HCT116 (cell line): ENCODE data around the gene ELOVL5. TPM values are rescaled to one million over a fixed set of nuclear protein-coding genes. Genes with fewer than 3 reads are reported as not detected.

ENCODE experiments used
- ATAC-seq: fragments of 200-7000 bp; cut with Tn5 transposase; 2 replicates; pipeline ENCODE4 v1.9.1; 2020; ENCODE audit warnings: mild to moderate bottlenecking, moderate library complexity
- BruUV-seq: library from RNA; stranded (reverse); fragments of 400-500 nt; replicated peaks from 2 replicates; lab custom pipeline; 2021; lab: Mats Ljungman, UMichigan
- CTCF ChIA-PET: fragments of 300-600 bp; sonication (Branson Sonifier 250); formaldehyde crosslinking; loops from one replicate; lab custom pipeline; 2021; ENCODE audit warnings: antibody characterized with exemption; lab: Charles Lee
- POLR2A ChIA-PET: fragments of 300-600, 350-600 bp; sonication (Branson Sonifier 250); formaldehyde crosslinking; loops from one replicate; lab custom pipeline; 2021; ENCODE audit warnings: antibody characterized with exemption; lab: Charles Lee
- RAD21 ChIA-PET, 2 experiments: fragments of 300-600 bp; sonication (Branson Sonifier 250); formaldehyde crosslinking; loops; one replicate each; lab custom pipeline; 2023; ENCODE audit warnings: low total read pairs in 2 of 2; ENCODE audit not compliant: uncharacterized antibody in 2 of 2, unreplicated experiment in 2 of 2, low non-redundant PET in 1 of 2; lab: Charles Lee
- DNase-seq: peaks from one replicate; pipeline ENCODE4 v3.0.0-alpha.2; 2010; ENCODE audit warnings: low read depth, low spot score
- H2AFZ ChIP-seq: fragments of 200-600 bp; shearing (Covaris generic), sonication (generic); 2 replicates; pipeline ENCODE4 v1.6.1; 2017; ENCODE audit warnings: low read depth, mixed run types, mixed read lengths, antibody characterized with exemption, low read length; ENCODE audit not compliant: poor library complexity, severe bottlenecking
- H3K27ac ChIP-seq: 2 replicates; pipeline ENCODE4 v1.5.1; 2012; ENCODE audit warnings: low read depth, low read length
- H3K27me3 ChIP-seq: fragments of 200-600 bp; sonication (generic); 2 replicates; pipeline ENCODE4 v1.6.1; 2016; ENCODE audit warnings: mixed run types, low read length, mixed read lengths; ENCODE audit not compliant: insufficient read depth
- H3K36me3 ChIP-seq, 2 experiments: fragments of 200-500 bp in 1 of 2; fragments of 200-600 bp in 1 of 2; sonication (Bioruptor generic) in 1 of 2; sonication (generic) in 1 of 2; 2 replicates each; pipeline versions ENCODE4 v1.5.1 to v1.6.1; 2014 to 2016; ENCODE audit warnings: low read length in 2 of 2, inconsistent platforms in 1 of 2, mixed read lengths in 1 of 2, mixed run types in 1 of 2; ENCODE audit not compliant: insufficient read depth in 2 of 2, control insufficient read depth in 1 of 2
- H3K4me1 ChIP-seq, 2 experiments: fragments of 200-600 bp in 1 of 2; sonication (generic) in 1 of 2; 2 replicates each; pipeline versions ENCODE4 v1.5.1 to v1.6.1; 2012 to 2017; ENCODE audit warnings: low read length in 2 of 2, inconsistent platforms in 1 of 2, mild to moderate bottlenecking in 1 of 2, mixed read lengths in 1 of 2, mixed run types in 1 of 2, moderate library complexity in 1 of 2; ENCODE audit not compliant: insufficient read depth in 2 of 2, control insufficient read depth in 1 of 2
- H3K4me2 ChIP-seq: fragments of 200-600 bp; sonication (generic); 2 replicates; pipeline ENCODE4 v1.6.1; 2017; ENCODE audit warnings: mixed run types, low read length, mixed read lengths
- H3K4me3 ChIP-seq, 2 experiments: fragments of 200-600 bp in 1 of 2; sonication (generic) in 1 of 2; replicated peaks in 1 of 2; 2 replicates each; pipeline ENCODE4 v1.5.1; 2011 to 2016; ENCODE audit warnings: low read length in 2 of 2, control low read depth in 1 of 2, low read depth in 1 of 2, mild to moderate bottlenecking in 1 of 2, mixed read lengths in 1 of 2, mixed run types in 1 of 2
- H3K79me2 ChIP-seq: fragments of 200-600 bp; sonication (generic); 2 replicates; pipeline ENCODE4 v1.6.1; 2017; ENCODE audit warnings: mild to moderate bottlenecking, mixed run types, low read length, moderate library complexity, mixed read lengths; ENCODE audit not compliant: insufficient read depth
- H3K9ac ChIP-seq: fragments of 200-600 bp; sonication (generic); 2 replicates; pipeline ENCODE4 v1.6.1; 2016; ENCODE audit warnings: low read length, mixed read lengths
- H3K9me2 ChIP-seq: fragments of 200-600 bp; sonication (generic), shearing (Covaris generic); 2 replicates; pipeline ENCODE4 v1.6.1; 2017; ENCODE audit warnings: mixed run types, mild to moderate bottlenecking, moderate library complexity; ENCODE audit not compliant: insufficient read depth
- H3K9me3 ChIP-seq, 2 experiments: fragments of 200-500 bp in 1 of 2; fragments of 200-600 bp in 1 of 2; sonication (Bioruptor generic) in 1 of 2; sonication (generic) in 1 of 2; 2 replicates each; pipeline ENCODE4 v1.6.1; 2014 to 2017; ENCODE audit warnings: low read length in 2 of 2, mixed read lengths in 2 of 2, inconsistent platforms in 1 of 2, low read depth in 1 of 2, mild to moderate bottlenecking in 1 of 2, mixed run types in 1 of 2, moderate library complexity in 1 of 2; ENCODE audit not compliant: control insufficient read depth in 1 of 2, insufficient read depth in 1 of 2
- H4K20me1 ChIP-seq: fragments of 200-600 bp; sonication (generic), shearing (Covaris generic); 2 replicates; pipeline ENCODE4 v1.6.1; 2017; ENCODE audit warnings: mixed run types, mild to moderate bottlenecking, moderate library complexity; ENCODE audit not compliant: insufficient read depth
- CEBPB ChIP-seq: IDR thresholded peaks from 2 replicates; pipeline ENCODE4 v1.6.1; 2012; ENCODE audit warnings: low read depth
- CTCF ChIP-seq, 3 experiments: fragments of 200-600 bp in 1 of 3; sonication (generic) in 1 of 3; IDR thresholded peaks in 2 of 3; conservative IDR thresholded peaks in 1 of 3; 2 replicates each; pipeline ENCODE4 v1.5.1; 2012 to 2017; ENCODE audit warnings: low read depth in 2 of 3, low read length in 2 of 3, antibody characterized with exemption in 1 of 3, borderline replicate concordance in 1 of 3, control low read depth in 1 of 3, mild to moderate bottlenecking in 1 of 3, mixed read lengths in 1 of 3, mixed run types in 1 of 3, moderate library complexity in 1 of 3; ENCODE audit not compliant: insufficient read depth in 1 of 3
- EZH2 ChIP-seq: fragments of 200-600 bp; sonication (generic); IDR thresholded peaks from 2 replicates; pipeline ENCODE4 v1.6.1; 2017; ENCODE audit warnings: antibody characterized with exemption, mixed run types
- POLR2AphosphoS5 ChIP-seq: IDR thresholded peaks from 2 replicates; pipeline ENCODE4 v1.6.1; 2011; ENCODE audit warnings: mild to moderate bottlenecking, low read depth, low read length, moderate library complexity
- SIN3A ChIP-seq: IDR thresholded peaks from 2 replicates; pipeline ENCODE4 v1.6.1; 2012; ENCODE audit warnings: low read depth
- ZFX ChIP-seq: fragments of 450-650 bp; IDR thresholded peaks from 2 replicates; pipeline ENCODE4 v1.6.1; 2017
- ZNF274 ChIP-seq: fragments of 200-500 bp; sonication (Bioruptor generic); IDR thresholded peaks from 2 replicates; pipeline ENCODE4 v1.6.1; 2014; ENCODE audit warnings: mild to moderate bottlenecking, low read depth, low read length, inconsistent platforms
- intact Hi-C: fragments of 100-400 bp; cut with micrococcal nuclease; formaldehyde crosslinking; loops from 2 replicates; pipeline ENCODE4 v1.10.0; 2022
- total RNA-seq: library from RNA; stranded (reverse); gene quantifications from one replicate; pipeline ENCODE4 v1.2.1, GENCODE V29; 2021; ENCODE audit not compliant: unreplicated experiment
- TF ChIP-seq, protein P1 (sequence below): IDR thresholded peaks from 2 replicates; pipeline ENCODE4 v1.6.1; 2012; ENCODE audit warnings: low read depth

Gene ELOVL5
- total RNA-seq, 1 experiment from 2014 or later, result 85.3 TPM

DNA sequence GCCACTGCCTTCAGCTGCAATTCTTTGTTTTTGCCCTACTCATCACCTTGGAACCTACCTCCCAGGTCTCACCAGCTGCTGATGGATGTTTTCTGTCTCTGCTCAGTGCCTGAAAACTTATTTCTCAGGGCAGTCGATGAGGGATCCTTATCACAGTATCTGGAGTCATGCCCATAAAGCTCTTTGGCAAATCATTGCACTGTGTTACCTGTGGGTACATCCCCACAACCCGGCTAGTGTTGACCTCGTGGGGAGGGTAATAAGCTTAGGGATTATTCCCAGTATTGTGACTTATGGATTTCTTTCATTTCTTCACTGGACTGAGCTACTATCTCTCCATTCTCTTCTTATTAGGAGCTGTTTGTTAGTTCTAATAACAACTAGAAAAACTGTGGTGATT, 91.7 kb downstream of the ELOVL5 start:
- POLR2A ChIA-PET, result no interaction called here
- Histone ChIP-seq H3K4me2 (no peak overlapping the region), H4K20me1 (no peaks in the 10 kb centered on the region), H3K27me3 (no peaks in the 10 kb centered on the region), H3K9ac (no peak overlapping the region), H3K4me3 (no peak overlapping the region), H3K9me2 (no peaks in the 10 kb centered on the region), H3K27ac (no peak overlapping the region), H2AFZ (no peak overlapping the region), H3K9me3 (no peaks in the 10 kb centered on the region), H3K79me2 (no peaks in the 10 kb centered on the region)
- DNase-seq (no peak), ATAC-seq (no peak)
- RAD21 ChIA-PET, result no interaction called here
- BruUV-seq, result no TSS peak
- CTCF ChIA-PET, result no interaction called here
- TF ChIP-seq SIN3A, result no peak
- no peak for TF ChIP-seq CEBPB
- TF ChIP-seq EZH2, result no peak
- TF ChIP-seq ZNF274, result no peak
- TF ChIP-seq, protein P1, sequence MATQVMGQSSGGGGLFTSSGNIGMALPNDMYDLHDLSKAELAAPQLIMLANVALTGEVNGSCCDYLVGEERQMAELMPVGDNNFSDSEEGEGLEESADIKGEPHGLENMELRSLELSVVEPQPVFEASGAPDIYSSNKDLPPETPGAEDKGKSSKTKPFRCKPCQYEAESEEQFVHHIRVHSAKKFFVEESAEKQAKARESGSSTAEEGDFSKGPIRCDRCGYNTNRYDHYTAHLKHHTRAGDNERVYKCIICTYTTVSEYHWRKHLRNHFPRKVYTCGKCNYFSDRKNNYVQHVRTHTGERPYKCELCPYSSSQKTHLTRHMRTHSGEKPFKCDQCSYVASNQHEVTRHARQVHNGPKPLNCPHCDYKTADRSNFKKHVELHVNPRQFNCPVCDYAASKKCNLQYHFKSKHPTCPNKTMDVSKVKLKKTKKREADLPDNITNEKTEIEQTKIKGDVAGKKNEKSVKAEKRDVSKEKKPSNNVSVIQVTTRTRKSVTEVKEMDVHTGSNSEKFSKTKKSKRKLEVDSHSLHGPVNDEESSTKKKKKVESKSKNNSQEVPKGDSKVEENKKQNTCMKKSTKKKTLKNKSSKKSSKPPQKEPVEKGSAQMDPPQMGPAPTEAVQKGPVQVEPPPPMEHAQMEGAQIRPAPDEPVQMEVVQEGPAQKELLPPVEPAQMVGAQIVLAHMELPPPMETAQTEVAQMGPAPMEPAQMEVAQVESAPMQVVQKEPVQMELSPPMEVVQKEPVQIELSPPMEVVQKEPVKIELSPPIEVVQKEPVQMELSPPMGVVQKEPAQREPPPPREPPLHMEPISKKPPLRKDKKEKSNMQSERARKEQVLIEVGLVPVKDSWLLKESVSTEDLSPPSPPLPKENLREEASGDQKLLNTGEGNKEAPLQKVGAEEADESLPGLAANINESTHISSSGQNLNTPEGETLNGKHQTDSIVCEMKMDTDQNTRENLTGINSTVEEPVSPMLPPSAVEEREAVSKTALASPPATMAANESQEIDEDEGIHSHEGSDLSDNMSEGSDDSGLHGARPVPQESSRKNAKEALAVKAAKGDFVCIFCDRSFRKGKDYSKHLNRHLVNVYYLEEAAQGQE, result no peak
- TF ChIP-seq CTCF (IDR thresholded peaks at IDR 0.05 in 2 of 3, conservative IDR thresholded peaks at IDR 0.05 in 1 of 3; ENCODE audit: borderline replicate concordance in 1 of 3, insufficient read depth in 1 of 3, low read depth in 2 of 3, low read length in 2 of 3), result no peak
- no peak for TF ChIP-seq POLR2AphosphoS5
- TF ChIP-seq ZFX, result no peak
- TF ChIP-seq, all 23 proteins: peak for 0
- Histone ChIP-seq H3K36me3 (peaks cover 0 to 4% of the 10 kb centered on the region in 2 experiments; a peak in 1 of 4 replicates), H3K4me1 (no peaks in the 10 kb centered on the region)
- intact Hi-C loops, result no loop called here
